H1 (cell line): ENCODE data around the gene PRKCZ. TPM values are rescaled to one million over a fixed set of nuclear protein-coding genes. Genes with fewer than 3 reads are reported as not detected.

ENCODE experiments used
- CTCF ChIA-PET: fragments of 300-600 bp; sonication (Branson Sonifier 250); formaldehyde crosslinking; loops from one replicate; lab custom pipeline; 2021; ENCODE audit not compliant: partially characterized antibody; lab: Charles Lee
- POLR2A ChIA-PET: fragments of 300-600 bp; sonication (Branson Sonifier 250); formaldehyde crosslinking; loops from one replicate; lab custom pipeline; 2021; ENCODE audit warnings: inconsistent platforms; ENCODE audit not compliant: partially characterized antibody; lab: Charles Lee
- DNase-seq, 2 experiments: peaks; one replicate each; pipeline versions ENCODE4 v3.0.0 to v3.0.0-alpha.2; 2010 to 2022; ENCODE audit warnings: low spot score in 2 of 2, low read depth in 1 of 2, mixed read lengths in 1 of 2
- FAIRE-seq: peaks from 2 replicates; lab custom pipeline; 2011; peaks lifted over from hg19 to GRCh38; lab: Jason Lieb, UNC
- H2AFZ ChIP-seq: 2 replicates; pipeline ENCODE4 v1.8.1; 2012; ENCODE audit warnings: low read length, inconsistent platforms
- H2AK5ac ChIP-seq: 2 replicates; pipeline ENCODE4 v1.6.1; 2013; ENCODE audit warnings: low read depth, low read length
- H2BK120ac ChIP-seq: replicated peaks from 2 replicates; pipeline ENCODE3; 2013; ENCODE audit warnings: low read depth, low read length, inconsistent platforms
- H2BK12ac ChIP-seq: 2 replicates; pipeline ENCODE4 v1.6.1; 2013; ENCODE audit warnings: low read depth, low read length
- H2BK15ac ChIP-seq: 2 replicates; pipeline ENCODE4 v1.6.1; 2013; ENCODE audit warnings: low read length
- H2BK20ac ChIP-seq: 2 replicates; pipeline ENCODE4 v1.6.1; 2013; ENCODE audit warnings: low read length
- H2BK5ac ChIP-seq: 2 replicates; pipeline ENCODE4 v1.6.1; 2013; ENCODE audit warnings: low read depth, low read length
- H3K14ac ChIP-seq: 2 replicates; pipeline ENCODE4 v1.6.1; 2013; ENCODE audit warnings: inconsistent platforms; ENCODE audit not compliant: insufficient read length
- H3K18ac ChIP-seq: 2 replicates; pipeline ENCODE4 v1.6.1; 2013; ENCODE audit warnings: low read length; ENCODE audit errors: extremely low read depth
- H3K23ac ChIP-seq: 2 replicates; pipeline ENCODE4 v1.6.1; 2013; ENCODE audit warnings: inconsistent platforms; ENCODE audit not compliant: insufficient read length
- H3K23me2 ChIP-seq: 2 replicates; pipeline ENCODE4 v1.6.1; 2013; ENCODE audit warnings: low read depth, low read length
- H3K27ac ChIP-seq: 2 replicates; pipeline ENCODE4 v1.6.1; 2011; ENCODE audit warnings: low read depth, low read length, inconsistent platforms
- H3K27me3 ChIP-seq, 4 experiments: replicated peaks in 1 of 4; 1 replicate in 1 of 4; 2 replicates in 3 of 4; pipeline versions ENCODE4 v1.6.1 to v1.8.1; 2011 to 2013; ENCODE audit warnings: low read length in 3 of 4, mild to moderate bottlenecking in 3 of 4, inconsistent platforms in 2 of 4, mixed read lengths in 2 of 4, moderate library complexity in 1 of 4; ENCODE audit not compliant: control insufficient read depth in 3 of 4, insufficient read depth in 3 of 4; ENCODE audit errors: extremely low read depth in 1 of 4
- H3K36me3 ChIP-seq, 4 experiments: 2 replicates each; pipeline versions ENCODE4 v1.6.1 to v1.8.1; 2011 to 2013; ENCODE audit warnings: mild to moderate bottlenecking in 4 of 4, low read length in 3 of 4, moderate library complexity in 2 of 4, control low read depth in 1 of 4, inconsistent platforms in 1 of 4; ENCODE audit not compliant: insufficient read depth in 4 of 4, control insufficient read depth in 2 of 4
- H3K4ac ChIP-seq: replicated peaks from 2 replicates; pipeline ENCODE3; 2013; ENCODE audit warnings: low read length, low read depth, mixed read lengths, inconsistent platforms; ENCODE audit not compliant: insufficient read length
- H3K4me1 ChIP-seq, 4 experiments: replicated peaks in 1 of 4; 1 replicate in 1 of 4; 2 replicates in 3 of 4; pipeline versions ENCODE4 v1.6.1 to v1.8.1; 2011 to 2013; ENCODE audit warnings: low read length in 3 of 4, inconsistent platforms in 2 of 4, mixed read lengths in 1 of 4; ENCODE audit not compliant: insufficient read depth in 4 of 4, control insufficient read depth in 3 of 4
- H3K4me2 ChIP-seq, 2 experiments: 2 replicates each; pipeline versions ENCODE4 v1.6.1 to v1.8.1; 2011 to 2013; ENCODE audit warnings: low read depth in 2 of 2, low read length in 2 of 2, control low read depth in 1 of 2, inconsistent platforms in 1 of 2, mild to moderate bottlenecking in 1 of 2; ENCODE audit not compliant: insufficient read depth in 1 of 2
- H3K4me3 ChIP-seq, 4 experiments: fragments of 200-600, 300-600 bp in 1 of 4; sonication (generic), shearing (Covaris generic), sonication (Bioruptor Twin) in 1 of 4; 2 replicates each; pipeline versions ENCODE4 v1.5.1 to v1.8.1; 2011 to 2016; ENCODE audit warnings: low read length in 4 of 4, low read depth in 3 of 4, control low read depth in 2 of 4, inconsistent platforms in 2 of 4, mild to moderate bottlenecking in 2 of 4, mixed read lengths in 1 of 4, moderate library complexity in 1 of 4; ENCODE audit not compliant: insufficient read depth in 2 of 4; ENCODE audit errors: extremely low read depth in 1 of 4
- H3K56ac ChIP-seq: replicated peaks from 2 replicates; pipeline ENCODE3; 2013; ENCODE audit warnings: low read depth, mild to moderate bottlenecking, mixed read lengths, low read length, inconsistent platforms; ENCODE audit not compliant: insufficient read length
- H3K79me1 ChIP-seq: 2 replicates; pipeline ENCODE4 v1.6.1; 2013; ENCODE audit warnings: low read depth, low read length, control low read depth
- H3K79me2 ChIP-seq, 2 experiments: 2 replicates each; pipeline versions ENCODE4 v1.6.1 to v1.8.1; 2012 to 2013; ENCODE audit warnings: low read length in 2 of 2, mild to moderate bottlenecking in 2 of 2, inconsistent platforms in 1 of 2; ENCODE audit not compliant: insufficient read depth in 2 of 2, control insufficient read depth in 1 of 2
- H3K9ac ChIP-seq, 4 experiments: replicated peaks in 1 of 4; 1 replicate in 1 of 4; 2 replicates in 3 of 4; pipeline versions ENCODE4 v1.6.1 to v1.8.1; 2011 to 2013; ENCODE audit warnings: low read depth in 3 of 4, low read length in 3 of 4, control low read depth in 2 of 4, mild to moderate bottlenecking in 2 of 4, moderate library complexity in 2 of 4, inconsistent platforms in 1 of 4; ENCODE audit errors: extremely low read depth in 1 of 4
- H3K9me3 ChIP-seq, 2 experiments: 2 replicates each; pipeline versions ENCODE4 v1.6.1 to v1.8.1; 2012 to 2013; ENCODE audit warnings: mild to moderate bottlenecking in 2 of 2, moderate library complexity in 2 of 2, control low read depth in 1 of 2, inconsistent platforms in 1 of 2, low read depth in 1 of 2, low read length in 1 of 2, mixed read lengths in 1 of 2; ENCODE audit not compliant: insufficient read depth in 2 of 2
- H4K20me1 ChIP-seq, 2 experiments: replicated peaks in 1 of 2; 2 replicates each; pipeline versions ENCODE3 to v1.8.1; 2011 to 2013; ENCODE audit warnings: inconsistent platforms in 2 of 2, low read length in 2 of 2, mild to moderate bottlenecking in 1 of 2; ENCODE audit not compliant: insufficient read depth in 2 of 2, control insufficient read depth in 1 of 2
- H4K5ac ChIP-seq: 2 replicates; pipeline ENCODE4 v1.6.1; 2013; ENCODE audit warnings: low read length, low read depth, mixed read lengths, inconsistent platforms; ENCODE audit not compliant: insufficient read length
- H4K8ac ChIP-seq: 2 replicates; pipeline ENCODE4 v1.8.0; 2013; ENCODE audit warnings: mild to moderate bottlenecking, moderate library complexity, low read length, inconsistent platforms; ENCODE audit not compliant: insufficient read depth; ENCODE audit errors: extremely low read depth
- H4K91ac ChIP-seq: replicated peaks from 2 replicates; pipeline ENCODE3; 2013; ENCODE audit warnings: low read length, mixed read lengths, inconsistent platforms; ENCODE audit not compliant: insufficient read length
- CHD1 ChIP-seq: IDR thresholded peaks from 2 replicates; pipeline ENCODE4 v1.6.1; 2012; ENCODE audit warnings: low read depth, low read length, improper control_type of control experiment
- EZH2 ChIP-seq: fragments of 200-600 bp; sonication (generic); IDR thresholded peaks from 2 replicates; pipeline ENCODE4 v1.7.1; 2012; ENCODE audit warnings: low read depth, mild to moderate bottlenecking, moderate library complexity, low read length, inconsistent platforms; ENCODE audit not compliant: severe bottlenecking
- HDAC2 ChIP-seq, 2 experiments: fragments of 300-600 bp in 1 of 2; sonication (generic) in 1 of 2; IDR thresholded peaks; 2 replicates each; pipeline ENCODE4 v1.6.1; 2011 to 2012; ENCODE audit warnings: low read depth in 2 of 2, low read length in 2 of 2, mild to moderate bottlenecking in 2 of 2, moderate library complexity in 2 of 2, borderline replicate concordance in 1 of 2, inconsistent platforms in 1 of 2
- HDAC6 ChIP-seq: IDR thresholded peaks from one replicate; pipeline ENCODE4 v1.7.1; 2012; ENCODE audit warnings: low read depth, mild to moderate bottlenecking, inconsistent platforms, low read length, moderate library complexity
- POU5F1 ChIP-seq: IDR thresholded peaks from 2 replicates; pipeline ENCODE4 v1.6.1; 2011; ENCODE audit warnings: low read depth, mild to moderate bottlenecking, low read length, moderate library complexity
- RXRA ChIP-seq: IDR thresholded peaks from 2 replicates; pipeline ENCODE4 v1.6.1; 2011; ENCODE audit warnings: low read depth, mild to moderate bottlenecking, low read length, moderate library complexity; ENCODE audit not compliant: insufficient read depth
- SP1 ChIP-seq: IDR thresholded peaks from 2 replicates; pipeline ENCODE4 v1.6.1; 2011; ENCODE audit warnings: low read depth, low read length
- TEAD4 ChIP-seq: IDR thresholded peaks from 2 replicates; pipeline ENCODE4 v1.6.1; 2012; ENCODE audit warnings: low read depth, low read length, inconsistent platforms, mixed read lengths
- YY1 ChIP-seq: IDR thresholded peaks from 2 replicates; pipeline ENCODE4 v1.6.1; 2011; ENCODE audit warnings: low read depth, mild to moderate bottlenecking, low read length
- ZNF274 ChIP-seq: IDR thresholded peaks from 2 replicates; pipeline ENCODE4 v1.7.0; 2012; ENCODE audit warnings: low read length, borderline replicate concordance; ENCODE audit errors: extremely low read depth
- WGBS, 2 experiments: shearing (Covaris generic) in 1 of 2; methylation state at CpG; one replicate each; pipeline versions ENCODE4 v1.1.6 to v1.1.7; 2013 to 2015; ENCODE audit warnings: low lambda C conversion rate in 2 of 2, mixed read lengths in 2 of 2, inconsistent platforms in 1 of 2, low coverage in 1 of 2, missing lambda C conversion rate in 1 of 2; ENCODE audit not compliant: insufficient replicate concordance in 2 of 2, insufficient coverage in 1 of 2, insufficient read length in 1 of 2; ENCODE audit errors: extremely low coverage in 1 of 2, missing lambda C conversion rate in 1 of 2; 5-methylcytosine and 5-hydroxymethylcytosine counted together
- polyA plus RNA-seq, 7 experiments: library from polyadenylated mRNA; depleted of rRNA in 3 of 7; stranded (reverse) in 5 of 7; unstranded in 2 of 7; fragments of >200 nt in 5 of 7; fragments of 200-250 nt in 2 of 7; gene quantifications; 1 replicate in 5 of 7; 2 replicates in 1 of 7; 4 replicates in 1 of 7; pipeline versions ENCODE4 v1.2.1 to v1.2.3, GENCODE V29; 2011 to 2013; ENCODE audit warnings: missing spikeins in 2 of 7, mixed read lengths in 2 of 7
- total RNA-seq: library from RNA; stranded (reverse); fragmentation: NEBNext Ultra II Directional; extraction: Animal tissue kit (Norgen Biotek cat#: 25700); gene quantifications from 2 replicates; pipeline ENCODE4 v1.2.1, GENCODE V29; 2021

Gene PRKCZ
- total and polyA plus RNA-seq, 2 of the 8 experiments (the other 6 are each of a cell fraction or from before 2014, with no cell fraction given), result 37.4 to 45.1 TPM

GRCh38 chr1:2047749-2048729 is 2.2 kb upstream of the PRKCZ start:
- no peaks in the 10 kb centered on the region for H3K9me3 ChIP-seq
- H4K5ac ChIP-seq, result no peak overlapping the region
- FAIRE-seq (no peak), DNase-seq (peak in 1 of 2 experiments; percentile 76)
- H3K27me3 ChIP-seq, result peaks cover 0 to 7% (median 0%) of the 10 kb centered on the region in 4 experiments; a peak in 3 of 7 replicates
- peak overlapping the region; percentile 83 for H3K18ac ChIP-seq
- peak overlapping the region; percentile 86 for H4K91ac ChIP-seq
- H2BK20ac ChIP-seq, result peak overlapping the region; percentile 95; the same call in 1 of the 2 replicates
- no peak overlapping the region for H3K14ac ChIP-seq
- H2AFZ ChIP-seq, result no peak overlapping the region
- H3K9ac ChIP-seq, result no peak overlapping the region
- peak overlapping the region in 3 of 4 experiments; percentile 10 to 39 (median 19); a peak in 4 of 8 replicates for H3K4me3 ChIP-seq
- no peak overlapping the region for H3K27ac ChIP-seq
- peaks cover 0 to 28% (median 20%) of the 10 kb centered on the region in 4 experiments; a peak in 6 of 7 replicates for H3K4me1 ChIP-seq
- peaks cover 4% of the 10 kb centered on the region for H3K79me1 ChIP-seq
- H3K56ac ChIP-seq, result no peak overlapping the region
- 72% methylated on average over 20 of the region's 25 CpGs; no CpG with 5 or more reads in 1 of the 2 experiments for WGBS, 2 experiments
- H2BK120ac ChIP-seq, result peak overlapping the region; percentile 38
- H3K4ac ChIP-seq, result peak overlapping the region; percentile 49
- no peak overlapping the region; the same call in 1 of the 2 replicates for H4K8ac ChIP-seq
- peaks cover 8% of the 10 kb centered on the region for H3K23me2 ChIP-seq
- peaks cover 0 to 15% of the 10 kb centered on the region in 2 experiments; a peak in 1 of 4 replicates for H3K79me2 ChIP-seq
- no peaks in the 10 kb centered on the region for H3K36me3 ChIP-seq
- peak overlapping the region; percentile 27; the same call in 1 of the 2 replicates for H2AK5ac ChIP-seq
- ChIA-PET CTCF (interaction anchor here (0.6 to 2.5 kb wide), 13 partner anchors 25 to 142 kb away, joined by 3 to 15 read pairs (median 4); partner anchors contain the start of gene CFAP74), POLR2A (interaction anchor here (0.6 to 1.8 kb wide), 3 partner anchors 9 to 324 kb away, joined by 3 to 6 read pairs (median 4); partner anchors contain the start of gene CDK11A)
- peaks cover 3 to 5% of the 10 kb centered on the region in 2 experiments for H4K20me1 ChIP-seq
- H2BK5ac ChIP-seq, result peak overlapping the region; percentile 71; the same call in 1 of the 2 replicates
- no peak overlapping the region for H3K23ac ChIP-seq
- H2BK12ac ChIP-seq, result peak overlapping the region; percentile 84; the same call in 1 of the 2 replicates
- H2BK15ac ChIP-seq, result peak overlapping the region; percentile 72; the same call in 1 of the 2 replicates
- peak overlapping the region; percentile 54 to 65 for H3K4me2 ChIP-seq
- TF ChIP-seq YY1 (no peak), HDAC6 (no peak), TEAD4 (no peak), SP1 (no peak), POU5F1 (no peak), EZH2 (no peak), HDAC2 (IDR thresholded peaks at IDR 0.05; ENCODE audit: borderline replicate concordance in 1 of 2, low read depth in 2 of 2, low read length in 2 of 2) (no peak), CHD1 (no peak), RXRA (no peak), ZNF274 (no peak)
